HG03520 (cell line): ENCODE measurements around the gene PTPN1.
"Not testable (repeated sequence)": the region's sequence is repeated elsewhere in the genome, so short reads cannot be mapped to it uniquely, and the experiment has no call there.

ENCODE experiments used
- ATAC-seq: cut with Tn5 transposase; IDR thresholded peaks from one replicate; pipeline ENCODE4 v1.9.1; 2021; ENCODE audit warnings: mild to moderate bottlenecking, moderate library complexity; ENCODE audit not compliant: unreplicated experiment

PTPN1 gene

DNA sequence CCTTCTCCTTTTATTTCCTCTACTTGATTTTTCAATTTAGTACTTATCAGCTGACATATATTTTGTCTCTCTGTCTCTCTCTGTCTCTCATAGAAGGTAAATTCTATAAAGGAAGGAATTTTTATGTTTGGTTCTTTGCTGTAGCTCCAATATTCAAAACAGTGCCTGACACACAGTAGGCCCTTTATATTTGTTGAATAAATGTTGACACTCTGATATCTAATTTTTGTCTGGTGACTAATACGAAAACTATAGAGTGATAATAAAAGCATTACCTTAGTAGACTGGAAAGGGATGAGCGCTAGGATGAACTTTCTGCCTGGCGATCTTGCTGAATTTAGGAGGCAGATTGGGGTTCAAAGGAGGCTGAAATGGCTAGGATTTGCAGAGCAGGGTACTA lies 42.8 kb downstream of the PTPN1 start:
- no peak for ATAC-seq

DNA sequence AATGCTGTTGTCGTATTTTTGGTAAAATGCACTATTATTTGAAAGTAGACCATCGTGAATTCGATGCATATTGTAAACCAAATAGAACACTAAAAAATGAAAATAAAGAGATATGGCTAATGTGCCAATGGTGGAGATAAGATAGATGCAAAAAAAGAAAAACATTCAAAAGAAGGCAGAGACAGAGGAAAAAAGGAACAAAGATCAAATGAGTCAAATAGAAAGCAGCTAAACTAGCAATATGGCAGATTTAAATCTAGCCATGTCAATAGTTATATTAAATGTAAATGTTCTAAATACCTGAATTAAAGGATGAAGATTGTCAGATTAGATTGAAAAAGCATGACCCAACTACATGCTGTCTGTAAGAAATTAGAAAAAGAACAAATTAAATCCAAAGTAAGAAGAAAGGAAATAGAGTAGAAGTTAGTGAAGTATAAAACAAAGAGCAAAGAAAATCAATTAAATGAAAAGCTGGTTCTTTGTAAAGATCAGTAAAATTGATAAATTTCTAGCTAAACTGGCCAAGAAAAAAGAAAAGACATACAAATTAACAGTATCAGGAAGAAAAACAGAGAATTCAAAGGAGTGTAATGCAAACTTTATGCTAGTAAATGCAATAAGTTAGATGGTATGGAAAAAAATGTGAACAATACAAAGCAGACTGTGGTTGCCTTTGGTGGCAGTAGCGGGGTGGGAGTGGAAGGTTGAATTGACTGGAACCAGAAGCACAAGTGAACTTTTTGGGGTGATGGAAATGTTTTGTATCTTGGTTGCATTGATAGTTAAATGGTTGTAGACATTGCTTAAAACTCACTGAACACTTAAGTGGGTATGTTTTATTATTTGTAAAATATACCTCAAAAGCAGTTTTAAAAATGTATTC lies 44.8 kb downstream of the PTPN1 start:
- no peak for ATAC-seq

DNA sequence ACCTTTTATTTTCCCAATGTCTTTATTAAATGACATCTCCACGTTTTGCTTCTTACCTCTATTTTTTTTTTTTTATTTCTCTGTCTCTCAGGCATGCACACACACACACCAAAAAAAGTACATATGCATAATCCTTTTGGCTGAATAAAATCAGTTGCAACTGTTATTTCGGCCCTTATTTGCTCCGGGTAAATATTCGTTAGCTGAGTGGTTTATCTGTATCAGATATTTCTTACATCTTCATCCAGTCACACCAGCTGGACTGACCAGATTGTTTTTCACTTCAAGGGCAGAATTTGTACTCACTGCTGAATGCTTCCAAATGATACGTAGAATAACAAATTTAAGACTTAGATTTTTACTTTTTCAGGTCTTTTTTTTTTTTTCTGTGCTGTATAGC lies 45.5 kb downstream of the PTPN1 start:
- no peak for ATAC-seq

DNA sequence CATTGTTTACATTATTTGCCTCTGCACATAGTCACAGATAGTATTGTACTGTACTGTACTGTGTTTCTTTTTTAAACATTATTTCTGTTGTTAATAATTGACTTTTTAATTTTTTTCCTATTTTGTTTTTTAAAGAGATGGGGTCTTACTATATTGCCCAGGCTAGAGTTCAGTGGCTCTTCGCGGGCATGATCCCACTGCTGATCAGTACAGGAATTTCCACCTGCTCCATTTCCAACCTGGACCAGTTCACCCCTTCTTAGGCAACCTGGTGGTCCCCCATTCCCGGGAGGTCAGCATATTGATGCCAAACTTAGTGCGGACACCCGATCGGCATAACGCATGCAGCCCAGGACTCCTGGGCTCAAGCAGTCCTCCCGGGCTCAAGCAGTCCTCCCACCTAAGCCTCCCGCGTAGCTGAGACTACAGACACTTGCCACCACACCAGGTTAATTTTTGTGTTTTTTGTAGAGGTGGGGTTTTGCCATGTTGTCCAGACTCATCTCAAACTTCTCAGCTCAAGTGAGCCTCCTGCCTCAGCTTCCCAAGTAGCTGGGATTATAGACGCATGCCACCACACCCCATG lies 47.5 kb downstream of the PTPN1 start:
- ATAC-seq: no peak

GRCh38 chr20:50558483-50558925 lies 48.3 kb downstream of the PTPN1 start:
- no peak for ATAC-seq

GRCh38 chr20:50559149-50559548 lies 49.0 kb downstream of the PTPN1 start:
- no peak for ATAC-seq

DNA sequence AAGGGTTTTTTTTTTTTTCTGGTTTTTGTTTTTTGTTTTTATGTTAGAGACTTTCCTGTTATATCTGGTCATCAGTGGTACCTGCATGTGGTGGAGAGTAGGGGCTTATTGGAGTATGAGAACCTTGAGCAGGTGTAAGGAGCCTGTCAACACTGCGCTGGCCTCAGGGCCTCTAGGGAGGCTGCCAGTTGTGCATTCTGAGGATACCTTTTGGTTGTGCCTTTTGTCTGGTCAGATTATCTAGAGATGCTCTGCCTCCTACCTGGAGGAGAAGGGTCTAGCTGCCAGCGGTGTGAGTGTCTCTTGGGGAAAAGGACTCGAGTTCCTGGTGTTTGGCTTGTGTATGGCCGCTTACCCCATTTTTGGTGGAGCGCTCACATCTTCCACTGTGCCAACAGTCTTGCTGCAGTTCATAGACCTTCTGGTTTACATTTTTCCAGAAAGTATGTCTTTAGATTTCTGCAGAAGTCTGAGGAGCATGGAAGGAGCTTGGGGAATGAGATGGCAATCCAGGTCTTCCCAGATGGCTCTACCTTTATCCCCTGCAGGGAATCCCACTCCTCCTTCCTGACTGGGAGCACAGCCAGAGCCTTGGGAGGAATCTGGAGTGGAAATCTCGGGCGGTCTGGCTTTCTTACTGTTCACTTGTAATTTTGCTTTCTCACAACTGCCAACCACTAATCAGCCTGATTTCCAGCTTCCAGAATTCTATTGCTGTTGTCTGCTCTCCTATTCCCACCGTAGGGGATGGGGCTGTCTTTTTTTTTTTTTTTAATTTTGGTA lies 49.9 kb downstream of the PTPN1 start:
- no peak for ATAC-seq

- no peak for ATAC-seq
Observed at GRCh38 chr20:50560867-50561266, 50.7 kb downstream of the PTPN1 start.

- ATAC-seq: no peak
Observed at GRCh38 chr20:50561379-50562078, 51.3 kb downstream of the PTPN1 start.

- no peak for ATAC-seq
Observed at GRCh38 chr20:50562262-50562701, 52.1 kb downstream of the PTPN1 start.

- ATAC-seq: no peak
Observed at GRCh38 chr20:50563133-50563944, 53.2 kb downstream of the PTPN1 start.

DNA sequence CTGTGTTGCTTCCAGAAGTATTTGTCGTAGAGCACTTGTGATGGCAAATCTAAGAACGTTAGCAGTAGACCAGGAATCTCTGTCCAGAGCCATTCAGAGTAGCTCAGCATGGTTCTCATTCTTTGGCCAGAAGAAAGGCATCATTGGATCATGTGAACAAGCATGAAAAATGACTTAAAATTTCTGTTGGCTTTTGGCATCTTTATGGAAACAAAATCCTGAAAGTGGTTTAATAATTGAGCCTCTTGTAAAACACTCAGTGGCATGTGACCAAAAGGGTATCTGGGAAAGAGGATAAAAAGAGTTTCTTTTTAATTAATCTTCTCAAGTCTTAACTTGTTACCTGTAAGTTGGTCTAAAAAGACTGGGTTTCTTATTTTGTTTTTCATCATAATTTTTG lies 55.2 kb downstream of the PTPN1 start:
- no peak for ATAC-seq

DNA sequence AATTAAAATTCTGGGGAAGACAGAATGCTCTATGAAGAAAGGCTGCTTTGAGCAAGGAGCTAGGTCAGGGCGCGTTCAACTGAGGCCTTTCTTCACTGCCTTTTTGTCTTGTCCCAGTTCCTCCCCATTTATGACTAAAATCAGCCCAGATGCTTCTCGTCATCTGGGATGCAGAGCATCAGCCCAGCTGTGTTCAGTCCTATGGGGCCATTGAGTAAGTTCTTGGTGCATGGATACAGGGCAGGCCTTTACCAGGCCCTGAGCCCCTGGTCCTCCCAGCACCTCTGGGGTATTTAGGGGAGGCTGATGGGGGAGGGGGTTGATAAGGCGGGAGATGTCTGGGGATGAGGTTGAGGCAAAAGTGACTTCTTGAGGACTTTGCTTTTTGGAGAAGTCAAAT lies 55.7 kb downstream of the PTPN1 start:
- no peak for ATAC-seq

DNA sequence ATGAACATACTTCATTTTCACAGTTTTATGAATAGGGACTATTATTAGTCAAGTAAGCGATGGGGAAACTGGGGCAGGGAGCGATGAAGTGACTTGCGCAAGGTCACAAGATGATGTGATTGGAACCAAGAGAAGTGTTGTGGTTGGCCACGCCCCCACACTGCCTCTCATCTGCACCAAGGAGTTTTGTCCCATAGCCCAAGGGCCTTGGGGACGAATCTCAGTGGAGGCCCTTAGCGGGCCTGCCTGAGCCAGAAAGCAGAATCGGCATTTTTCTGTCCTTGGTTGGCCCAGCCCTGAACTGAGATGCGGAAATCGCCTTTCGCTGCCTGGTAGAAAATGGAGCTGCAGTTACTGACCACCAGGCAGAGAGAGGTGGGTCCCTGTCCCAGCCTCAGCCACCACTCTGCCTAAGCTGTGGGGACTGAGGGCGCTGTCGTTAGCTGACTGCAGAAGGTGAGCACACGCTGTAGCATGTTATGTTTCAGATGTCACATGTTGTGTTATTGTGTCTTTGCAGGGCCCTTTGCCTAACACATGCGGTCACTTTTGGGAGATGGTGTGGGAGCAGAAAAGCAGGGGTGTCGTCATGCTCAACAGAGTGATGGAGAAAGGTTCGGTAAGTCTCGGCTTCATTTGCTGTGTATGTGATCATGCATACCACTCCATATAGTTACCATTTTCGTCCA lies 57.8 kb downstream of the PTPN1 start:
- no peak for ATAC-seq

- ATAC-seq: no peak
Observed at GRCh38 chr20:50568549-50568942, 58.4 kb downstream of the PTPN1 start.

GRCh38 chr20:50569487-50569863 lies 59.3 kb downstream of the PTPN1 start:
- not testable (repeated sequence) for ATAC-seq

DNA sequence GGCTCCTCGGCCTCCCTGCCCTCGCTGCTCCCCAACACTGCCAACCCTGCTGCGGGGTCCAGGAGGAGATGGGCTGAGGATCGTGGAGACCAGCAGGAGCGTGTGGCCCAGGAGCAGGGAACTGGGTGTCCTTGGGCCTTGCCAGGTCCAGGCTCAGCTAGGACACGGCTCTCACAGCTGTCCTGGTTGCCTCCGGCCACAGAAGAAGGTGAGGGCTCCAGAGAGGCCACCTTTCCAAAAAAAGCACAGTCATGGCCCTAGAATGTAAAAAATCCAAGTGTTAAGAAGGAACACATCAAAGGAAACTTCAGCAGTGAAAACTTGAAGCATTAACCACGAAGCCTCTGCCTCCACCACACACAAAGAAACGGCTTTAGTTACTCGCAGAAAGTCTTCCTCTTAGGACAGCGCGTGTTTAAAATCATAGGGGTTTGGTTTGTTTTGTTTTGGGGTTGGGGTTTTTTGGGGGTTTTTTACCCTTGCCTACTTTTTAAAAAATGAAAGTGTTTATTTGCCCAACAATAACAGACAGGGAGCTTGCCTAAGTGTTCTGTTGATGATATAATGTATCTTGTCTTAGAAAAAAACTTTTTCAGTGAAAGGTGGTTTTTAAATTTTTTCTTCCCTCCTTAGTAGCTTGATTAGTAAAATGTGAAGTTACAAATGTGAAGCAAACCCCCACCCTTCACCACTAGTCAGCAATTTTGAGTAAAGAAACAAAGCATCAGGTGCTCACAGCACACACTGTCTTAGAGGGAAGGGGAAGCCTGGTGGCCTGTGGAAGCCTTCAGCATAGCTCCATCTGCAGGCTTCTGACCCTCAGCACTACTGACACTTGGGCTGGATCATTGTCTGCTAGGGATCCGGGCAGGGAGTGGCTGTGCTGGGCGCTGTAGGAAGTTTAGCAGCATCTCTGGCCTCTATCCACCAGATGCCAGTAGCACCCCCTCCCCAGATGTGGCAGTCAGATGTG lies 60.0 kb downstream of the PTPN1 start:
- ATAC-seq: peak; percentile 50

- ATAC-seq: no peak
Observed at GRCh38 chr20:50571466-50571865, 61.3 kb downstream of the PTPN1 start.
